Hepatocyte (in vitro differentiated cells): ENCODE data around the gene CCDC136. TPM values are rescaled to one million over a fixed set of nuclear protein-coding genes. Genes with fewer than 3 reads are reported as not detected.

Experiments
- DNase-seq: peaks from one replicate; pipeline ENCODE4 v3.0.0-alpha.2; 2016; ENCODE audit warnings: low spot score
- H2AFZ ChIP-seq: fragments of 200-600 bp; sonication (generic); 2 replicates; pipeline ENCODE4 v1.6.0; 2016; ENCODE audit warnings: antibody characterized with exemption, mild to moderate bottlenecking
- H3K27ac ChIP-seq: fragments of 200-600 bp; sonication (generic); 2 replicates; pipeline ENCODE4 v1.5.1; 2016; ENCODE audit warnings: mild to moderate bottlenecking
- H3K27me3 ChIP-seq: fragments of 200-600 bp; sonication (generic); 2 replicates; pipeline ENCODE4 v1.6.1; 2016
- H3K36me3 ChIP-seq: fragments of 200-600 bp; sonication (generic); replicated peaks from 2 replicates; pipeline ENCODE4 v1.5.1; 2016; ENCODE audit warnings: low read depth; ENCODE audit not compliant: insufficient read depth
- H3K4me1 ChIP-seq: fragments of 200-600 bp; sonication (generic); 2 replicates; pipeline ENCODE4 v1.5.1; 2016; ENCODE audit warnings: mild to moderate bottlenecking, moderate library complexity; ENCODE audit not compliant: insufficient read depth
- H3K4me2 ChIP-seq: fragments of 200-600 bp; sonication (generic); 2 replicates; pipeline ENCODE4 v1.6.0; 2016
- H3K4me3 ChIP-seq: fragments of 200-600 bp; sonication (generic); 2 replicates; pipeline ENCODE4 v1.5.1; 2016; ENCODE audit warnings: mild to moderate bottlenecking
- H3K79me2 ChIP-seq: fragments of 200-600 bp; sonication (generic); 2 replicates; pipeline ENCODE4 v1.6.0; 2017; ENCODE audit warnings: mild to moderate bottlenecking
- H3K9me2 ChIP-seq: fragments of 200-600 bp; sonication (generic); replicated peaks from 2 replicates; pipeline ENCODE4 v1.6.0; 2017; ENCODE audit warnings: mild to moderate bottlenecking; ENCODE audit not compliant: insufficient read depth
- H3K9me3 ChIP-seq: fragments of 200-600 bp; sonication (generic); 2 replicates; pipeline ENCODE4 v1.5.1; 2016; ENCODE audit warnings: low read depth, mild to moderate bottlenecking
- H4K20me1 ChIP-seq: fragments of 200-600 bp; sonication (generic); 2 replicates; pipeline ENCODE4 v1.6.0; 2016; ENCODE audit warnings: mild to moderate bottlenecking; ENCODE audit not compliant: insufficient read depth, poor library complexity, severe bottlenecking
- EZH2 ChIP-seq: fragments of 200-600 bp; sonication (generic); IDR thresholded peaks from 2 replicates; pipeline ENCODE4 v1.6.1; 2016; ENCODE audit warnings: antibody characterized with exemption, mild to moderate bottlenecking, borderline replicate concordance
- EZH2phosphoT487 ChIP-seq: fragments of 200-600 bp; sonication (generic); IDR thresholded peaks from one replicate; pipeline ENCODE4 v1.6.1; 2018; ENCODE audit warnings: antibody characterized with exemption, mild to moderate bottlenecking, low read depth, moderate library complexity; ENCODE audit not compliant: unreplicated experiment, severe bottlenecking
- WGBS: methylation state at CpG from one replicate; pipeline ENCODE4 v1.1.6; 2016; ENCODE audit warnings: low lambda C conversion rate; ENCODE audit errors: missing lambda C conversion rate; 5-methylcytosine and 5-hydroxymethylcytosine counted together
- polyA plus RNA-seq: library from polyadenylated mRNA; unstranded; fragments of >200 nt; fragmentation: Nextera tagmentation; extraction: Ambion mirVana; gene quantifications from 2 replicates; pipeline ENCODE4 v1.2.1, GENCODE V29; 2016
- total RNA-seq: library from RNA; depleted of rRNA; stranded (reverse); fragments of >200 nt; gene quantifications from 2 replicates; pipeline ENCODE4 v1.2.3, GENCODE V29; 2014
- TF ChIP-seq, protein P1 (sequence below): fragments of 200-600 bp; sonication (generic); IDR thresholded peaks from 2 replicates; pipeline ENCODE4 v1.5.1; 2016; ENCODE audit warnings: antibody characterized with exemption, mild to moderate bottlenecking; ENCODE audit not compliant: poor library complexity

CCDC136 gene
- total and polyA plus RNA-seq, 2 experiments from 2014 or later = 3.8 to 5.6 TPM

- TF ChIP-seq, protein P1, sequence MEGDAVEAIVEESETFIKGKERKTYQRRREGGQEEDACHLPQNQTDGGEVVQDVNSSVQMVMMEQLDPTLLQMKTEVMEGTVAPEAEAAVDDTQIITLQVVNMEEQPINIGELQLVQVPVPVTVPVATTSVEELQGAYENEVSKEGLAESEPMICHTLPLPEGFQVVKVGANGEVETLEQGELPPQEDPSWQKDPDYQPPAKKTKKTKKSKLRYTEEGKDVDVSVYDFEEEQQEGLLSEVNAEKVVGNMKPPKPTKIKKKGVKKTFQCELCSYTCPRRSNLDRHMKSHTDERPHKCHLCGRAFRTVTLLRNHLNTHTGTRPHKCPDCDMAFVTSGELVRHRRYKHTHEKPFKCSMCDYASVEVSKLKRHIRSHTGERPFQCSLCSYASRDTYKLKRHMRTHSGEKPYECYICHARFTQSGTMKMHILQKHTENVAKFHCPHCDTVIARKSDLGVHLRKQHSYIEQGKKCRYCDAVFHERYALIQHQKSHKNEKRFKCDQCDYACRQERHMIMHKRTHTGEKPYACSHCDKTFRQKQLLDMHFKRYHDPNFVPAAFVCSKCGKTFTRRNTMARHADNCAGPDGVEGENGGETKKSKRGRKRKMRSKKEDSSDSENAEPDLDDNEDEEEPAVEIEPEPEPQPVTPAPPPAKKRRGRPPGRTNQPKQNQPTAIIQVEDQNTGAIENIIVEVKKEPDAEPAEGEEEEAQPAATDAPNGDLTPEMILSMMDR = peak; percentile 7
- TF ChIP-seq EZH2 (no peak), EZH2phosphoT487 (no peak)
- DNase-seq = no peak
- Histone ChIP-seq H3K27ac (no peak overlapping the region), H3K4me1 (peaks cover 11% of the 10 kb centered on the region), H4K20me1 (no peaks in the 10 kb centered on the region), H3K4me2 (no peak overlapping the region), H3K79me2 (no peaks in the 10 kb centered on the region), H3K27me3 (peaks cover 6% of the 10 kb centered on the region), H3K36me3 (no peaks in the 10 kb centered on the region), H2AFZ (no peak overlapping the region), H3K9me3 (no peaks in the 10 kb centered on the region), H3K4me3 (no peak overlapping the region), H3K9me2 (no peaks in the 10 kb centered on the region)
- 80% methylated on average over 3 of the region's 3 CpGs for WGBS
These were observed 2.3 kb downstream of the CCDC136 start for GRCh38 chr7:128794020-128794419.

DNA sequence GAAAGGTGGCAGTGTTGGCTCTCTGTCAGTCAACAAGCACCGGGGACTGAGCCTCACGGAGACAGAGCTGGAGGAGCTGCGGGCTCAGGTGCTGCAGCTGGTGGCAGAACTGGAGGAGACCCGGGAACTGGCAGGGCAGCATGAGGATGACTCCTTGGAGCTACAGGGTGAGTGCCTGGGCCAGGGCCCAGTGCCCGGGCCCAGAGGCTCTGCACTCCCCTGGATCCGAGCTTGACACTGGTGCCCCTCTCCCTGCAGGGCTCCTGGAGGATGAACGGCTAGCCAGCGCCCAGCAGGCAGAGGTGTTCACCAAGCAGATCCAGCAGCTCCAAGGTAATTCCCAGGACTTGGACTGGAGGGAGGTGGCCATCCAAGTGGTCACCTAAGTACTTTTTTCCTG, 2.7 kb downstream of the CCDC136 start:
- H3K27ac ChIP-seq = no peak overlapping the region
- no peaks in the 10 kb centered on the region for H3K36me3 ChIP-seq
- H3K4me2 ChIP-seq = no peak overlapping the region
- H3K27me3 ChIP-seq = peaks cover 4% of the 10 kb centered on the region
- DNase-seq = no peak
- H3K9me2 ChIP-seq = no peaks in the 10 kb centered on the region
- H3K79me2 ChIP-seq = no peaks in the 10 kb centered on the region
- peaks cover 11% of the 10 kb centered on the region for H3K4me1 ChIP-seq
- H2AFZ ChIP-seq = no peak overlapping the region
- H3K9me3 ChIP-seq = no peaks in the 10 kb centered on the region
- no peak overlapping the region for H3K4me3 ChIP-seq
- 94% methylated on average over 8 of the region's 8 CpGs for WGBS
- TF ChIP-seq EZH2phosphoT487 (no peak), EZH2 (no peak)
- TF ChIP-seq, protein P1 = no peak
- H4K20me1 ChIP-seq = no peaks in the 10 kb centered on the region

DNA sequence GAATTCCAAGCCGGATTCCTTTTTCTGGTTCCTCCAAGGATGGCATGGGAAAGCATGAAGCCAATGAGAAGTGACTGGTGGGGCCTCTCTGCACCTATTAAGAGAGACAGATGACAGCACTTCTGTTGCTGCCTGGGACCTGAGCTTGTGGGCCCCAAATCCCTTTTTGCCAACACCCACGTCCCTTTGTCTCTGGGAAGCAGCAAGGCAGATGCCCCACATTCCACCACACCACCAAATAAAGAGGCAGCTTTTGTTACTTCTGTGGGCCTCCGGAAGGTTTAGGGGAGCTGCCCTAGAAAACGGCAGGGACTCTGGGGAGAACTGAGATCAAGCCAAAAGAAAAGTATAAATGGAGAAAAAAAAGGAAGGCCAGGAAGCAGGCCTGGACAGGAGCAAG, 3.4 kb downstream of the CCDC136 start:
- Histone ChIP-seq H4K20me1 (no peaks in the 10 kb centered on the region), H3K27me3 (peaks cover 4% of the 10 kb centered on the region), H3K9me3 (no peaks in the 10 kb centered on the region), H2AFZ (no peak overlapping the region), H3K9me2 (no peaks in the 10 kb centered on the region), H3K4me2 (no peak overlapping the region), H3K36me3 (no peaks in the 10 kb centered on the region), H3K79me2 (no peaks in the 10 kb centered on the region), H3K27ac (no peak overlapping the region), H3K4me1 (peaks cover 11% of the 10 kb centered on the region), H3K4me3 (no peak overlapping the region)
- 94% methylated on average over 4 of the region's 4 CpGs for WGBS
- no peak for TF ChIP-seq EZH2phosphoT487
- no peak for TF ChIP-seq EZH2
- TF ChIP-seq, protein P1 = no peak
- DNase-seq = no peak

DNA sequence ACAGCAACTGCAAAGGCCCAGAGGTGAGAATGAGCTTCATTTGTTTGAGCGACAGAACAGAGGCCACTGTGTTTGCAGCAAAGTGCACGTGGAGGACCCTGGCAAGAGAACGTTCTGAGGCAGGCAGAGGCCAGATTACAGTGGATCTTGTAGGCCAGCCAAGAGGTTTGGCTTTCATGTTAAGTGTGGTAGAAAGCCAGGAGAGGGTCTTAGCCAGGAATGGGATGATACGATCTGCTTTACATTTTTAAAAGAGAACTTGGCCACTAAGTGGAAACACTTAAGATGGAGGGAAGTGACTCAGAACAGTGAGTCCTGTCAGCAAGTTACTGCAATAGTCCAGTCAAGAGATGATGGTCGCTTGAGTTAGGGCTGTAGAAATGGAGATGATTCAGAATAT, 4.6 kb downstream of the CCDC136 start:
- Histone ChIP-seq H3K9me2 (no peaks in the 10 kb centered on the region), H3K9me3 (no peaks in the 10 kb centered on the region), H3K79me2 (no peaks in the 10 kb centered on the region), H3K36me3 (no peaks in the 10 kb centered on the region), H3K4me1 (peaks cover 7% of the 10 kb centered on the region), H2AFZ (no peak overlapping the region), H3K27me3 (peaks cover 4% of the 10 kb centered on the region), H4K20me1 (no peaks in the 10 kb centered on the region), H3K4me3 (no peak overlapping the region), H3K27ac (no peak overlapping the region), H3K4me2 (no peak overlapping the region)
- DNase-seq = no peak
- TF ChIP-seq EZH2phosphoT487 = no peak
- 91% methylated on average over 5 of the region's 5 CpGs for WGBS
